Fibroblast of villous mesenchyme (primary cell): ENCODE measurements around the gene SMARCD1. TPM values are rescaled to one million over a fixed set of nuclear protein-coding genes. Genes with fewer than 3 reads are reported as not detected.
A peak's percentile ranks its signal among the peaks of the same experiment; 100 is the strongest.

Experiments used
- DNase-seq: peaks from one replicate; pipeline ENCODE4 v3.0.0-alpha.2; 2010; ENCODE audit warnings: low read depth
- H3K4me3 ChIP-seq: 2 replicates; pipeline ENCODE4 v1.5.1; 2011; ENCODE audit warnings: low read depth, mild to moderate bottlenecking, low read length
- CTCF ChIP-seq: IDR thresholded peaks from 2 replicates; pipeline ENCODE4 v1.5.1; 2012; ENCODE audit warnings: low read depth, mild to moderate bottlenecking, low read length; ENCODE audit not compliant: insufficient read depth
- total RNA-seq: library from RNA; depleted of rRNA; stranded (reverse); fragments of >200 nt; gene quantifications from 2 replicates; pipeline ENCODE4 v1.2.3, GENCODE V29; 2012

Gene SMARCD1
- total RNA-seq, 1 donor, result 60.9 TPM

GRCh38 chr12:50085615-50086072, 502 bp downstream of the SMARCD1 start:
- peak overlapping the region; percentile 95 for H3K4me3 ChIP-seq
- TF ChIP-seq CTCF, result no peak
- no peak for DNase-seq

- no peak for DNase-seq
- peak overlapping the region; percentile 95 for H3K4me3 ChIP-seq
- no peak for TF ChIP-seq CTCF
Measured at GRCh38 chr12:50086148-50086547, 1.0 kb downstream of the SMARCD1 start.

GRCh38 chr12:50087151-50087550, 2.0 kb downstream of the SMARCD1 start:
- H3K4me3 ChIP-seq, result no peak overlapping the region
- TF ChIP-seq CTCF, result no peak
- DNase-seq, result no peak

GRCh38 chr12:50087995-50088394, 2.9 kb downstream of the SMARCD1 start:
- TF ChIP-seq CTCF, result no peak
- H3K4me3 ChIP-seq, result no peak overlapping the region
- no peak for DNase-seq

GRCh38 chr12:50088577-50089335, 3.6 kb downstream of the SMARCD1 start:
- DNase-seq, result peak; percentile 47

GRCh38 chr12:50089730-50090129, 4.6 kb downstream of the SMARCD1 start:
- DNase-seq, result no peak

More at GRCh38 chr12:50088577-50089335, 3.6 kb downstream of the SMARCD1 start:
- no peak overlapping the region for H3K4me3 ChIP-seq
- TF ChIP-seq CTCF, result peak; percentile 85

More at GRCh38 chr12:50089730-50090129, 4.6 kb downstream of the SMARCD1 start:
- TF ChIP-seq CTCF, result no peak
- no peak overlapping the region for H3K4me3 ChIP-seq
